Measurements from ENCODE around the gene TOX4. TPM values are rescaled to one million over a fixed set of nuclear protein-coding genes. Genes with fewer than 3 reads are reported as not detected.

TOX4 gene
- 10 to 100 TPM; 19.4 to 78.0 (median 59.0) TPM for total RNA-seq

GRCh38 chr14:21476925-21477681, at the start of gene TOX4, which contains the start of gene RAB2B:
Gene TOX4, plus strand, starts transcription at chr14:21477195. Its CDS starts 84 bp downstream, at chr14:21477279.
Gene RAB2B, minus strand, starts transcription at chr14:21476959. Its CDS starts 87 bp downstream, at chr14:21476872.
- Histone ChIP-seq H3K4me1 (peaks cover 5 to 14% of the 10 kb centered on the region in 2 donors), H3K4me3 (peak within 1 kb of the TSS; percentile 56 to 82), H3K36me3 (no peaks in the 10 kb centered on the region), H3K27me3 (no peaks in the 10 kb centered on the region), H3K27ac (peak within 1 kb of the TSS; percentile 86 to 92), H3K9me3 (no peaks in the 10 kb centered on the region)
- peak; percentile 97 for DNase-seq
- intact Hi-C loops (cut with DNase I; ENCODE audit: low total_unique reads): no loop called here
- TF ChIP-seq CTCF (IDR thresholded peaks at IDR 0.05) (peak; percentile 98 to 99 (median 99)), POLR2A (IDR thresholded peaks at IDR 0.05) (peak; percentile 35 to 72)

GRCh38 chr14:21428930-21429329, 48.1 kb upstream of the TOX4 start:
- no peaks in the 10 kb centered on the region for H3K9me3 ChIP-seq
- no peak overlapping the region for H3K27ac ChIP-seq
- intact Hi-C loops (cut with DNase I; ENCODE audit: low total_unique reads): no loop called here
- DNase-seq: no peak
- no peaks in the 10 kb centered on the region for H3K4me1 ChIP-seq
- H3K27me3 ChIP-seq: no peaks in the 10 kb centered on the region
- no peaks in the 10 kb centered on the region for H3K36me3 ChIP-seq
- H3K4me3 ChIP-seq: no peak overlapping the region
- no peak for TF ChIP-seq POLR2A (IDR thresholded peaks at IDR 0.05)

DNA sequence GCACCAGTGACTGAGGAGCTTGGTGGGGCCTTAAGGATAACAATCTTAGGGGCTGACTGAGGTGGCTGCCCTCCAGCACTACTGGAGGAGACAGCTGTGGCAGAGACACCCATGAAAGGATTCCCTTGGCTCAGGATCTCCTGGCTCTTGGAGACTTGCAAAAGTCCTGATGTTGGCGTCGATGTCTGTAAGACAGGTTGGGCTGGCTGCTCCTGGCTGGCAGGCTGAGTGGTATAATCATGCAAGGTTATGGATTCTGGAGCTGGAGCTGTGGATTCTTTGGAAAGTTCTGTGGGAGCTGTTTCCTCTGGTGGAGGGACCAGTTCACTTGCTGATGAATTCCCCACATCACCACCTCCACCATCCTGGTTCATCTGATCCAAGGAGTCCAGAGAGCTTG, 45.9 kb upstream of the TOX4 start:
- Histone ChIP-seq H3K9me3 (no peaks in the 10 kb centered on the region), H3K4me3 (no peak overlapping the region), H3K36me3 (no peaks in the 10 kb centered on the region), H3K27me3 (no peaks in the 10 kb centered on the region), H3K4me1 (no peaks in the 10 kb centered on the region), H3K27ac (no peak overlapping the region)
- intact Hi-C loops (cut with DNase I; ENCODE audit: low total_unique reads): no loop called here
- no peak for DNase-seq
- TF ChIP-seq POLR2A (IDR thresholded peaks at IDR 0.05) (no peak), CTCF (IDR thresholded peaks at IDR 0.05) (no peak)

- peak overlapping the region; percentile 68 to 73 for H3K4me3 ChIP-seq
- H3K27me3 ChIP-seq: no peaks in the 10 kb centered on the region
- peaks cover 0 to 7% of the 10 kb centered on the region in 2 donors for H3K4me1 ChIP-seq
- no peak for DNase-seq
- no peaks in the 10 kb centered on the region for H3K9me3 ChIP-seq
- intact Hi-C loops (cut with DNase I; ENCODE audit: low total_unique reads): no loop called here
- TF ChIP-seq POLR2A (IDR thresholded peaks at IDR 0.05) (no peak), CTCF (IDR thresholded peaks at IDR 0.05) (no peak)
- no peaks in the 10 kb centered on the region for H3K36me3 ChIP-seq
- peak overlapping the region; percentile 80 to 93 for H3K27ac ChIP-seq
Measured at GRCh38 chr14:21436567-21437062, 40.4 kb upstream of the TOX4 start.

GRCh38 chr14:21437063-21437901, 39.7 kb upstream of the TOX4 start:
- Histone ChIP-seq H3K4me3 (peak overlapping the region; percentile 68 to 73), H3K9me3 (no peaks in the 10 kb centered on the region), H3K27me3 (no peaks in the 10 kb centered on the region), H3K4me1 (peaks cover 0 to 7% of the 10 kb centered on the region in 2 donors), H3K36me3 (no peaks in the 10 kb centered on the region), H3K27ac (peak overlapping the region; percentile 80 to 93)
- TF ChIP-seq CTCF (IDR thresholded peaks at IDR 0.05) (peak in 1 of 4 experiments; percentile 24), POLR2A (IDR thresholded peaks at IDR 0.05) (peak; percentile 48 to 52)
- intact Hi-C loops (cut with DNase I; ENCODE audit: low total_unique reads): no loop called here
- DNase-seq: peak; percentile 99 to 100
